Astrocyte (in vitro differentiated cells and primary cell): Measurements from ENCODE around the gene RNU7-1.
"Not testable (repeated sequence)": the region's sequence is repeated elsewhere in the genome, so short reads cannot be mapped to it uniquely, and the experiment has no call there.

Source experiments
- EZH2 ChIP-seq: IDR thresholded peaks from 2 replicates; pipeline ENCODE4 v1.6.1; 2012; ENCODE audit warnings: mild to moderate bottlenecking, low read length, inconsistent platforms; ENCODE audit not compliant: insufficient read depth
- TF ChIP-seq, protein P1 (sequence below): IDR thresholded peaks from 2 replicates; pipeline ENCODE4 v1.5.1; 2011; ENCODE audit warnings: low read depth, mild to moderate bottlenecking, inconsistent platforms, low read length, moderate library complexity; ENCODE audit not compliant: insufficient read depth

DNA sequence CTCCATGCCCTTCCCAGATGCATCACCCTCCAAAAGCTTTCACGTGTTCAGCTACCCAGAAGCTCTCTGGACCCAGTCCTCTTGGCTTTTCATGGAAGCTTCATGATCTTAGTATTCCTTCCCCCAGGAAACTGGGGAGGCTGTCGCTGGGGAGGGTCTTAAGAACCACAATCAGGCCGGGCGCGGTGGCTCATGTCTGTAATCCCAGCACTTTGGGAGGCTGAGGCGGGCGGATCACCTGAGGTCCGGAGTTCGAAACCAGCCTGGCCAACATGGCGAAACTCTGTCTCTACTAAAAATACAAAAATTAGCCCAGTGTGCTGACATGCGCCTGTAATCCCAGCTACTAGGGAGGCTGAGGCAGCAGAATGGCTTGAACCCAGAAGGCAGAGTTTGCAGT is 35.5 kb upstream of the RNU7-1 start:
- TF ChIP-seq, protein P1, sequence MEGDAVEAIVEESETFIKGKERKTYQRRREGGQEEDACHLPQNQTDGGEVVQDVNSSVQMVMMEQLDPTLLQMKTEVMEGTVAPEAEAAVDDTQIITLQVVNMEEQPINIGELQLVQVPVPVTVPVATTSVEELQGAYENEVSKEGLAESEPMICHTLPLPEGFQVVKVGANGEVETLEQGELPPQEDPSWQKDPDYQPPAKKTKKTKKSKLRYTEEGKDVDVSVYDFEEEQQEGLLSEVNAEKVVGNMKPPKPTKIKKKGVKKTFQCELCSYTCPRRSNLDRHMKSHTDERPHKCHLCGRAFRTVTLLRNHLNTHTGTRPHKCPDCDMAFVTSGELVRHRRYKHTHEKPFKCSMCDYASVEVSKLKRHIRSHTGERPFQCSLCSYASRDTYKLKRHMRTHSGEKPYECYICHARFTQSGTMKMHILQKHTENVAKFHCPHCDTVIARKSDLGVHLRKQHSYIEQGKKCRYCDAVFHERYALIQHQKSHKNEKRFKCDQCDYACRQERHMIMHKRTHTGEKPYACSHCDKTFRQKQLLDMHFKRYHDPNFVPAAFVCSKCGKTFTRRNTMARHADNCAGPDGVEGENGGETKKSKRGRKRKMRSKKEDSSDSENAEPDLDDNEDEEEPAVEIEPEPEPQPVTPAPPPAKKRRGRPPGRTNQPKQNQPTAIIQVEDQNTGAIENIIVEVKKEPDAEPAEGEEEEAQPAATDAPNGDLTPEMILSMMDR, result not testable (repeated sequence)
- TF ChIP-seq EZH2, result not testable (repeated sequence)
